ENCODE data around the gene CATSPERB.
"Not testable (repeated sequence)": the region's sequence is repeated elsewhere in the genome, so short reads cannot be mapped to it uniquely, and the experiment has no call there.

The CATSPERB gene, protein sequence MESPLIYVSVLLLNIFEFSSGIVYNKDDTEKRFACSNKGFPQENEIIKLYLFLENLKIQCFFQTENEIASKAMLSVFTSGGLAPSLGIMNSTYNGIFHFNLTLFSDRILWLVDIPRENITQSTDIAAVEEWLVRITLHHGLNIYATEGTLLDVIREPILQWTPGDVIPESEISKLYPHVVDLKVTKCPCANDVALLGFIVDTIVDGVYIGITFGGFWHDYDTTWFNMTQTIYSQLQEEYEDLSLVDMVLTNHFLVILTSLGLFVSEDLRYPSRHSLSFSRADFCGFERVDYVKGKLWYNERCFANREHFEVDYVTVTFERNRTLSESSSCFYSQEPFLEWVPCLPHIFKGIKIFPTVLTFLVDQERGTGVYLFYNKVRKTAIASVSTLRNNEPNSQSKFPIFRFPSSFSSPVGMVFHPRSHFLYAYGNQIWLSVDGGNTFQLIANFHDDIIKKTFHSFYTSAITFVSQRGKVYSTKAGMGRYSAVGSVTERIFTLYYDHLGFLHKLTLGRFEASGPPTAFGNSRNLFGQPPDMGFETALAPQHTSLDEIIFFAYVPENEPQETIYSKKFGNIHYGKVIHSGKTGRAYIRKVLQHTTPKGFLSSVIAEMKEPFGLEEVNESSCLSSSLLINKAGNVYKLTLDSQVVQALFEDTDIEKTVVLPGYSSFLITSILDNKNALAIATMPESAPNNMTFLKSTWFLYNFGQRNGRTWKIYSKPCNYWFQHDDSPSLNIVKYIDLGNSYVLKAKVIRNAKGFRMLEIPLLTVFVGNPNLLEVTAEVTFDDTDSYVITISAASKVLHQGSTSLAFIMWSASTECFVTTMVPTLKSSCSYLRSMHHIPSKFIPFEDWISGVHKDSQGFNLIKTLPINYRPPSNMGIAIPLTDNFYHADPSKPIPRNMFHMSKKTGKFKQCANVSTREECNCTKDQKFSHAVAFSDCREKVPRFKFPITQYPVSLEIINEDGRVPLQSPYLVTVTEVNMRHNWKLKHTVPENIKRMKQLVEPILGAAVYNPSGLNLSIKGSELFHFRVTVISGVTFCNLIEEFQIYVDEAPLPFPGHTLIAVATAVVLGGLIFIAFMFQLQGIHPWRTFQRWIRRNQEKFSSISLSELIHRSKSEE

DNA sequence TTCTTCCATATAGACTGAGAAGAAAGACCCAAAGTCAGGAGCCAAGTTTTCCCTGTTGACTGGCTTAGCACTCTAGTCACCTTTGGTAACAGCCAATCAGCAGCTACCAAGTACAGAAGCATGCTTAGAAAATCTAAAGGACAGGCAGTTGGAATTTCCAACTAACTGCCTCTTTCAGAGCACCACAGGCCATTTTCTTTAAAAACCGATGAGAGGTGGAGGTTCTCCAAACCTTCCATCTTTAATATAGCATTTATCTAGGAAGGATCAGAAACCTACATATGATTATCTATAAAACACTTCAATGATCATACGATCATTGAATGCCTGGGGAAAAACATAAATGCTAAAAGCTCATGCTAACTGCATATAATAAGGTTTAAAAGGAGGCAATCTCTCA is at the start of gene CATSPERB:
Gene CATSPERB, minus strand, starts transcription at position 101 of the 400 bp plus-strand sequence. CDS start 2,607 bp downstream, outside the sequence.
- no peak for DNase-seq (ENCODE audit: low read depth)

DNA sequence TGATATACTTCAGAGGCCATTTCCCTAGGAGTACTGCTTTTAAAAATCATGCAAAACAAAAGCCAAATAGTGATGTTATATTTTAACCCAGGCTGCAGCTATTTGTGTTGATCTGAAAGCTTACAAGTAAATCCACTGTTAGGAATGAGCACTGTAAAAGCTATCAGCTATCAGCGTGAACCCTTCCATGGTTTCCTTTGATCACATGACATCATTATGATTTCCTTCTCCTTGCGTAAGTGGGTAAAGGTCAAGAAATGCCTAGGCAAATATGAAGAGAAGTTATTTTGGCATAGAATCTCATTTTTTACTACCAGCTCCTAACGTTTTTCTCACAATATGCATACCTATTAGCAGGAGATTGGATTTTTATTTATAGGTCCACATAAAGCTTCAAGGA is 48.6 kb upstream of the CATSPERB start:
- no peak for DNase-seq (ENCODE audit: low read depth)

DNA sequence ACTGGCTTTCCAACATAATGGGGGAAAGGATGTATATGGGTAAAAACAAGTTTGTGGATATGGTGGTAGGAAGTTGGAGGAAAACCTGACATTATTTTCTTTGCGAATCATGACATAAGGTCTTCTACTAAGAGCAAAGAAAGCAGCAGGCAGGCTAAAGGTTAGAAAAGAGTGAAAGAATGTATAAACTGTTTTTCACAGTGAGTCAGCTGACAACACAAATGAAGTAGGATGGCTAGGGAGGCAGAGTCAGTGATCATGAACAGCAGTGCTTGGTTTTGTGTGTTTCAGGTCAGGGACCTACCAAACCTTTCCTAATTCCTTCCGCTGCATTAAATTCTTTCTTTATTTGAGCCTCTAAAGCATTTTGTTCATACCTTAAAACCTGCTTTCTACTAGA is 46.3 kb upstream of the CATSPERB start:
- DNase-seq (ENCODE audit: low read depth): no peak

DNA sequence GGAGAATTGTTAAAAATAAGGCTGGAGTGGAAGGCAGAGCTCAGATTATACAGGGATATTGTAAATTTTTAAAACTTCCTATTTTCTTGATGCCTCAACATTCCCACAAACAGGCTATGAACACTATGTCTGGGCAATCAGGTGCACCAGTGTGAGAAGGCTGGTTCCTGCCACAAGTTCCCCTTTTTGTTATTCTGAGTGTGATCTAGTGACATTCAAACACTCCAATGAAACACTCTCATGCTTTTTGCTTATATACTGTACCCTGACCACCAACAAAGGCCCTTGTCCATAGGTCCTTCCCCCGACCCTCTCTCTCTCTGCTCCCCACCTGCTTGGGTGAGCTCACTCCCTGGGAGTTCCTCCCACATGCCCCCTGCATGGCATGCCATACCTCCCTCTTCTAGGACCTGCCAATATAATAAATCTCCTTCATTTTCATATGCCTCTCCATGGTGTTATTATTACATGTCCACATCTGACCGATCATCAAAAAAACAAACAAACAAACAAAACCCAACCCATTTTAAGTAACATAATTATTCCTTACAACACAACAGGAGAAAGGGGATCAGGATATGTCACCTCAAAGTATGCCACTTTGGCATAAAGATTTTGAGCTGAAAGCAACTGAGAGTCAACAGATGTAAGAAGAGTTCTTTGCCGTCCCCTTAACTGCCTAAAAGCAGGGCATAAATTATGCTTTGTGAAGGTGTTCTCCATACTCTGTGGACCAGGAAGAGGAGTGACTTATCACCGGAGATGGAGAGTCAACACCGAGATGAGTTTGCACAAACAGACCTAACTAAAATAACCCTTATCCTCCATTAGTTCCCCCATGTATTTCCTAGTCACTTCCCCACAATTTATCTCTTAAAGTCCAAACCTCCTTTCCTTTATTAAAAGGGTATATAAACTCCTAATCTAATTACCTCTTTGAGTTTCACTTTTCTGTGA is 42.5 kb upstream of the CATSPERB start:
- no peak for DNase-seq (ENCODE audit: low read depth)

DNA sequence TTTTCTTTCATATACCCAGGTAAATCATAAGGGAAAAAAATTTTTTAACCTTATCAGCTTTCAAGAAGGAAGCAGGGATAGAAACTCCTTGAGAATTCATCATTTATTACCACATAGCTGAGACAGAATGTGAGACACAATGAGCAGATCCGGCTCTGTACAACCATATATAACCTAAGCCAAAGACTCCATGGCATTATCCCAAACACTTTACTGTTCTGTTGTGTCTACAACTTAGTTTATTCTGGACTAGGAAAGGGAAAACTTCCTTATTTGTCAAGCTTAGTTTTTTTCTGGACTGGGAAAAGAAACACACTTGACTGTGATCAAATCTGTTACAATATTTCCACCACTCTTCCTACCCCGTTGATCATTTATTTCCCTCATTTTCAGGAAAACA is 38.3 kb upstream of the CATSPERB start:
- no peak for DNase-seq (ENCODE audit: low read depth)

DNA sequence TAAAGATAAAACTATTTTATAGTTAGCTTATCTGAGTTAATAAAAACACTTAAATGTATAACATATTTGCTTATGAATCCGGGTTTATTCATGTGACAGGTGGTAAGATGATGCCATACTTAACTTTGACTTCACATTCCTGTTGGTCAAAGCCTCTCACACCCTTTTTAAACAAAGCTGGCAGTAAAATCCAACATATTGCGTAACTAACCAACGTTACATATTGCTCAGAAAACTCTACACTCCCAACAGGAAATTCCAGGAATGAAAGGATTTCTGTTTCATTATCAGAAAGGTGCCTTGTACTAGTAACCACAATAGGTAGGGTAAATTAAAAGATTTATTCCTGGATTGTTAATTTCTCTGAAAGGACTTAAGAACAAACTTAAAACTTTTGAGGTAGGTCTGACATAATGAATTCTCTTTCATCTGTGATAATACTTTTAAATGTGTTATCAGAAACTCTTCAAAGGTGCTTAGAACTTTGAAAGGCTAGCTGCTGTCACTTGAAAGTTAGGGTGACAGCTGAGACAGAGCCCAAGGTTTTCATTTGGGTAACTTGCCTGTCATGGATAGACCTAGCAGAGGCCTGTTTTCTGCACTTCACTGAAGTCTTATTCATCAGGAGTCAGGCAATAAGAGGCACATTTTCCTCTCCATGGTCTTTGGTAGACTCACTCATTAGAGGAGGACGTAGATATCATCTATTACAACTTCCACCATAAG is 23.8 kb upstream of the CATSPERB start:
- no peak for DNase-seq (ENCODE audit: low read depth)

DNA sequence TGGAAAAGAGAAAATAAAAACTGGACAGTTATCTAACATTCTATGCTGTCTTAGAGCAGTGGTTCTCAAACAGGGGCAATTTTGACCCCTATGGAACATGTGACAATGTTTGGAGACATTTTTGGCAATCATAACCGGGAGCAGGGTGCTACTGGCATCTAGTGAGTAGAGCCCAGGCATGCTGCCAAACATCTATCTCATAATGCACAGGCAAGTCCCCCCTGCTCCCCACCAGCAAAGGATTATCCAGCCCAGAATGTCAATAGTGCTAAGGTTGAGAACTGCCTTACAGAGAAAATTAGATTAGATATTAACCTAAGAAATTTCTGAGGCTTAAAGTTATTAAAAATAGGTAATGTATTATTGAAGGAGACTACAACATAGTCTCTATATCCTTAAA is 22.9 kb upstream of the CATSPERB start:
- DNase-seq (ENCODE audit: low read depth): no peak

DNA sequence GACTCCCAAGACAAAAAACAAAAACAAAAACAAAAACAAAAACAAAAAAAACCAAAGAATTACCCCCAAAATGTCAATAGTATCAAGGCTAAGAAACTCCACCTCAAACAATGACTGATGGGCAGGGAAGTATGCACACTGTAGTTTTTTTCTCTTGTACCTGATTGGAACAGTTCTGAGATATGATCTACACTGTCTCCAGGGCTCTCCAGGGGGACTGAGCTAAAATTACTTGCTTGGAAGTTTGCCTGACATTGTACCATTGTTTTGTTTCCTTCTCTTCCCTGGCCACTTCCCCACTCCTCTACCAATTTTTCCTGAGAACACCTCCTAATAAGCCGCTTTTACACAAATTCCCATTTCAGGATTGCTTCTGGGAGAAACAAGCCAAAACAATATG is 22.3 kb upstream of the CATSPERB start:
- no peak for DNase-seq (ENCODE audit: low read depth)

DNA sequence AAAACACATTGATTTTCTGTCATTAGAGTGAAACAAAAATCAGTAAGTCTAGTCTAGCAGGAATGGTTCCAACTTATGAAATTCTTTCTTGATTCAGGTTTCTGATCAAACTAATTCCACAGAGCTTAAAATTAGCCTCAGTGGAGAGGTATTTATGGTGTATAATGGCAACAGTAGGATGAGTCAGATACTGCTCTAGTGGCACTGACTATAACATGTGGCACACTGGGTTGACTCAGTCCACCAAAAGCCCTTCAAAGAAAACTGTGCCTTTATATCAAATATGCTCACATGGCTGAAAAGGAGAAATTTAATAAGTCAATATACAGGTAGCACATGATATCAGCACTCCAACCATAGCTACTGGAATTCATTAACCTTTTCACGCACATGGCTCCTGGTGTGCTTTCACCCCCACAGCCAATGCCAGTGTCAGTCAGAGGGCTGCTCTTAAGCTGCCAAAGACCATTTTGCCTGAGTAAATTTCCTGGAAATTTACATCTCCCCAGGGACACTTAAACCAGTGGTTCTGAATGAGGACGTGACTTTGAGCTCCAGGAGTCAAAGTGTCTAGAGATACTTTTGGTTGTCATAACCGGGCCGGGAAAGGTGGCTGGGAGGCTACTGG is 21.7 kb upstream of the CATSPERB start:
- no peak for DNase-seq (ENCODE audit: low read depth)

DNA sequence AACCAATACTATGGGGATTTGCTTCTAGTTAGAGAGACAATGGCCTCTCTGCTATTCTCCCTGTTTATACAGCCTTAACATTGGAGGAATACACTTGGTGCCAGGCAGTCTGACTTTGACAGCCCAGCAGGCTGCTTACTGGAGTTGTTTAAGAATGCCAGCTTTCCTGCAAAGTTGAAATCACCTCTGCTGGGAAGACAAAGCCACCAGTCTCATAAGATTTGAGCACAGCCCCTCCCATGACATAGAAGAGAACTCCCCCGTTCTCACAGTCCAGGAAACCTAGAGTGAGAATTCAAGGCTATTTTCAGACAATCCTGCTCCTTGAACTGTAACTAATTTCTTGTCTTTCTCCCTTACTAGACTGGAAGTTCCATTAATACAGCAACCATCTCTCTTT is 21.1 kb upstream of the CATSPERB start:
- DNase-seq (ENCODE audit: low read depth): no peak

DNA sequence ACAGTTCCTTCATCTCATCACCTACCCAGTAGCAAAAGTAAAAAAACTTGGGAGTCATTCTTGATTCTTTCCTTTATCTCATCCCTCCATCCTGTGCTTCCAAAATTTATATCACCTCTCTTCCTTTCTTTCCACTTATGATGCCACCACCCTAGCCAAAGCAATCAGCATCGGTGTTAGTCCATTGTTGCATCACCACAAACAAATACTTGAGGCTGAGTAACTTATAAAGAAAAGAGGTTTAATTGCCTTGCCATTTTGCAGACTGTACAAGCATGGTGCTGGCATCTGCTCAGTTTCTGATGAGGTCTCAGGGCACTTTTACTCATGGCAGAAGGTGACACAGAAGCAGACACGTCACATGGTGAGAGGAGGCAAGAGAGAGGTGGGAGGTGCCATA is 19.8 kb upstream of the CATSPERB start:
- DNase-seq (ENCODE audit: low read depth): no peak

DNA sequence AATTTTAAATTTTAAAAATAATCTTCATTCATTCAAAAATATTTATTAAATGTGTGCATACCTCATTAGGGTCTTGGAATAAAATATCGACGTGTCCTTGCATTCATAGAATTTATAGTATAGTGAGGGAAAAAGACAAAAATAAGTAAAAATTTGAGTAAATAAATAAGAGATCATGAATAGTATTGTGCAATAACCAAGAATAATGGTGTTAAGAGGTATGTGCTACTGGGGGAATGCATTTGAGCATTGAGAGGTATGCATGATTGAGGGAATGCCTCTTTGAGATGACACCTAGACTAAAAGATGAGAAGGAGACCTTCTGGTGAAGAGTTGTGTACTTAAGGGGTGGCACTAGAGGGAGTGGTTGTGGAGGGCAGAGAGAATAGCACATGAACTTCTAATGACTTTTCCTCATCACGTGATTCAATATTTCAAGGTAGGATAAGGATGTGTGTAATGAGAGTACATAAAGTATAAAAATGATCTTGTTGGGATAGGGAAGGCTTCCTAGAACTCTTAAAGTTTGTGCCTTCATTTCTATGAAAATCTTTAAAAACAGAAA is 18.8 kb upstream of the CATSPERB start:
- DNase-seq (ENCODE audit: low read depth): no peak

DNA sequence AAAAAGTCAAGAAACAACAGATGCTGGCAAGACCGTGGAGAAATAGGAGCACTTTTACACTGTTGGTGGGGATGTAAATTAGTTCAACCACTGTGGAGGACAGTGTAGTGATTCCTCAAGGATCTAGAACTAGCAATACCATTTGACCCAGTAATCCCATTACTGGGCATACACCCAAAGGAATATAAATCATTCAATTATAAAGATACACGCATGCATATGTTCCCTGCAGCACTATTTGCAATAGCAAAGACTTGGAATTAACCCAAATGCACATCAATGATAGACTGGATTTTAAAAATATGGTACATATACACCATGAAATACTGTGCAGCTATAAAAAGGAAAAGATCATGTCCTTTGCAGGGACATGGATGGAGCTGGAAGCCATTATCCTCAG is 18.0 kb upstream of the CATSPERB start:
- no peak for DNase-seq (ENCODE audit: low read depth)

DNA sequence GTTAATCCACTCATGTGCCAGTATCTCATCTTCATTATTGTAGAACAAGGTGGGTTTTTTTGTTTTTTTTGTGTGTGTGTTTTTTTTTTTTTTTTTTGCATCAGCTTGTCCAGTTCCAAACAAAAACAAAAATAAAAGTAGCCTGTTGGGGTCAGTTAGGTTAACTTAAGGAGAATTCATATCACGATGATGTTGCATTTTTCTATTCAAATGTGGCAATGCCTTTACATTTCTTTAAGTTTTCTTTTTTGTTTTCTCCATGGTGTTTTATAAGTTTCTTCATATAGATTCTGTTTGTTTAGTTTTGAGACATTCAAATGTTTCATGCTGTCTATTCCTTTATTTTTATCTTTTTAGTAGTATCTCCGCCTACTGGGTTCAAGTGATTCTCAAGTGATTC is 16.2 kb upstream of the CATSPERB start:
- DNase-seq (ENCODE audit: low read depth): no peak

DNA sequence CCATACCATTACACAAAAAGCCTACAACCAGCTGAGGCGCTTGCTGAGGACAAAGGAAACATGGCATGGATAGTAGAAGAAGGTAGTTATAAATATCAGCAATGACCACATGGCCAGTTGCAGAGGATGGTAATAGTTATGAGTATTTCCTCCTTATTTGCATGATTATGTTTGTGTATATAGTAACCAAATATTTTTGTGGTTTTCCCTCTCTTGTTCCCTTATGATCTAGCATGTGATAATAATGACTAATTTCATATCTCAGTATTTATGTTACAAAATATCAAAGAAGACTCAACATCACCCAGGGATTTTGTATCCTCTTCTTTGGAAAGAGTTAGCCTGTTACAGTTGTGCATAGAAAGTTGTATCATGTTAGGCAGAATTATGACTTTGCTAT is 13.5 kb upstream of the CATSPERB start:
- no peak for DNase-seq (ENCODE audit: low read depth)

DNA sequence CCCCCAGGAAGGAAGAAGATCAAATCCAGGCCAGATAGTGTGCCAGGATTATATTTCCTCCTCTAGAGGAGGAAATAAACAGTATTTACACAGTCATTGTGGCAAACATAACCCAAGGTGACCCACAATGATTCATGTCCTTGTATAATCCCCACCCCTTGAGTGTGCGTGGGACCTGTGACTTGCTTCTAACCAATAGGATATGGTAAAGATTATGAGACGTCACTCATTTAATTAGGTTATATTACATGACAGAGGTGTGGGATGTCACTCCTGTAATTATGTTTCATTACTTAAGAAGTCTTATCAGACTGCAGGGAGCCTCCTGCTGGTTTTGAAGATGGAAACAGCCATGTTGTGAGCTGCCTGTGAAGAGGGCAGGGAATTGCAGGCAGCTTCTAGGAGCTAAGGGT is 12.2 kb upstream of the CATSPERB start:
- no peak for DNase-seq (ENCODE audit: low read depth)

DNA sequence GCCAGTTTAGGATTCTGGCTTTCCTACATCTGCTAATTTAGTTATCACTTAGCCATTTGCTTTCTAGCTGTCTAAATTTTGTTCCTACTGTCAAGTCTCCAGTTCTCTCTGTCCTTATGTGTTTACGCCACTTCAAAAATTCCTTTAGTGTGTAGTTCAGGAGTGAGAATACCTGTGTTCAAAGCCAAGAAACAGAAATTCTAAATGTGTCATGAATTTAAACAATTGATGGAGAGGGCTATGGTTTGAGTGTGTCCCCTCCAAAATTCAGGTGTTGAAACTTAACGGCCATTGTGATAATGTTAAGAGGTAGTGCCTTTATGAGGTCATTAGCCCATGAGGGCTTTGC is 11.4 kb upstream of the CATSPERB start:
- no peak for DNase-seq (ENCODE audit: low read depth)

DNA sequence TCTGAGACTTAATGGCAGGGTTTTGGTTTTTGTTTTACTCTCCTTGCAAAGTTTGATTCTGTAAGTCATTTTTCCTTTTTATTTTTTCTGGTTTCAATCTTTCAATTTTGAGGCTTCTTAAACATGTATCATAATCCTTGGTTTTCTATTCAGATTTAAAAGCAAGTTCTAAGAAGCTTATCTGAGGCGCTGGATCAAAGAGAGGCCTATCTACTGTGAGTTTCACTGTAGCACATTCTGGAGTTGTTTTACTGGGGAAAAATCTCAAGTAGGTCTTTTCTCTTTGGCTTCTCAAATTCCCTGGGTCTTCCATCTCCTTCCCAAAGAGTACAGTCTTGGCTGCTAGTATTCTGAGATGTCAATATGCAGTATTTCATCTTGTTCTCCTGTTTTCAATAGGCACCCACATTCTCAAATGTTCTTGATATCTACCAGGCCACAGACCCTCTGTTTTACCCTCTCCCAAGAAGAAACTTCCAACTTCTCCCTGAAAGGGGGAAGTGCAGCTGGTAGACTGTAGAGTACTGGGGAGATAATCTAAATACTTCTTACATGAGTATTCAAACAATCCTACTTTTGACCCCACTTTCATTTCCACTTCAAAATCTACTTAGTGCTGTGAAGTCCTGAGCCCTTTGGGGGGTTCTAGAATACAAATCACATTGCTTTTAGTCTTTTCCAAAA is 10.9 kb upstream of the CATSPERB start:
- no peak for DNase-seq (ENCODE audit: low read depth)

DNA sequence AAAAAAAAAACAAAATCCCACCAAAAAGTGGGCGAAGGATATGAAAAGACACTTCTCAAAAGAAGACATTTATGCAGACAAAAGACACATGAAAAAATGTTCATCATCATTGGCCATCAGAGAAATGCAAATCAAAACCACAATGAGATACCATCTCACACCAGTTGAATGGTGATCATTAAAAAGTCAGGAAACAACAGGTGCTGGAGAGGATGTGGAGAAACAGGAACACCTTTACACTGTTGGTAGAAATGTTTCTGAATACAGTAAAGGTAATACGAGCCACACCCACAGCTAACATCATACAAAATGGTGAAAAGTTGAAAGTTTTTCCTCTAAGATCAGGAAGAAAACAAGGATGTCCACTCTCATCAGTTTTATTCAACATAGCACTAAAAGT is 8.0 kb upstream of the CATSPERB start:
- not testable (repeated sequence) for DNase-seq (ENCODE audit: low read depth)

DNA sequence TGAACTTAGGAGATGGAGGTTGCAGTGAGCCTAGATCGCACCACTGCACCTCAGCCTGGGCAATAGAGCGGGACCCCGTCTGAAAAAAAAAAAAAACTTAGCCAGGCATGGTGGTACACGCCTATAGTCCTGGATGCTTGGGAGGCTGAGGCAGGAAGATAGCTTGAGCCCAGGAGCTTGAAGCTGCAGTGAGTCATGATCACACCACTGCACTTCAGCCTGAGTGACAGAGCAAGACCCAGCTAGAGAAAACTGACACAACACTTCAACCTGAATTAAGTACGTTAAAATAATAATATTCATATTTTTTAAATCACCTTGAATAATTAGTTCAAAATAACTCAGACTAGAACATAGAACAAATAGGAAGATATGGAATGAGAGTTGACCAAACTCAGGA is 5.7 kb upstream of the CATSPERB start:
- no peak for DNase-seq (ENCODE audit: low read depth)
